SK-MEL-5 (cell line): ENCODE measurements around the gene C9orf152. TPM values are rescaled to one million over a fixed set of nuclear protein-coding genes. Genes with fewer than 3 reads are reported as not detected.
"Not testable (repeated sequence)": the region's sequence is repeated elsewhere in the genome, so short reads cannot be mapped to it uniquely, and the experiment has no call there.

ENCODE experiments used
- DNase-seq: peaks from one replicate; pipeline ENCODE4 v3.0.0-alpha.2; 2016; ENCODE audit warnings: low read depth, low spot score
- in situ Hi-C: cut with HindIII; loops from 2 replicates; pipeline ENCODE4 v1.10.0; 2016; ENCODE audit warnings: low sequenced_read_pairs, high pct_unique_total_duplicates, low pct_unique_long_range_greater_than_20kb
- total RNA-seq: library from RNA; depleted of rRNA; stranded (reverse); fragments of >200 nt; shearing (Covaris generic); gene quantifications from 2 replicates; pipeline ENCODE4 v1.2.3, GENCODE V29; 2014

The C9orf152 gene
- total RNA-seq, 1 experiment from 2014 or later: not detected

DNA sequence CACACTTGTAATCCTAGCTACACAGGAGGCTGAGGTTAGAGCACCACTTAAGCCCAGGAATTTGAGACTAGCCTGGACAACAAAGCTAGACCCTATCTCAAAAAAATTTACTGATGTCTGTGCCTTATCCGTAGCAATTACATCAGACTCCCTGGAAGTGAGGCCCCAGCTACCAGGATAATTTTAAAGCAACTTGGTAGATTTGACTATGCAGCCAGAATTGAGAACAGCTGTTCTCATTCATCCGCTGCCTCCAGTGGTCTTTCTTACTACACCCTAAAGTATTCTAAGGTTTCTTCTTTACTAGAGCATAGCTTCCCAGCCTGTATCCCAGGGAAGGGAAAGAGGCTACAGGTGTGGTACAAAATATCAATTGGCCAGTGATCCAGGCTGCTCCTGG lies 20.4 kb upstream of the C9orf152 start:
- in situ Hi-C loops: no loop called here
- no peak for DNase-seq

DNA sequence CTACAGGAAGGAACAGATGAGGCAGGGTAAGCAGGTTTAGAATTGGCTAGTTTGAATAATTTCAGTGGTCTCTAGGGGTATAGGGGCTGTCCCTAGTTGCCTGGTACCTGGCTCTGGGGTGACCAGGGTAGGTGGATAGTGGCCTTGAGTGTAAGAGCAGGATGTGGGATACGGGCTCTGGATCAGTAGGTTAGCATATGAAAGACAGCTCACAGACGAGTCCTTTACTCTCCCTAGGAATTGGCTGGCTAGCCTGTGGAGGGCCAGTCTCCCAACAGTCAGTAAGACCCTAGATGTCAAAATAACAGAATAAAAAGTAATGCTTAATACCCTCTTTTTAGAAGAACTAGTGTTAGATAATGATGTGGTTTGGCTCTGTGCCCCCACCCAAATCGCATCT lies 16.6 kb upstream of the C9orf152 start:
- in situ Hi-C loops: no loop called here
- no peak for DNase-seq

DNA sequence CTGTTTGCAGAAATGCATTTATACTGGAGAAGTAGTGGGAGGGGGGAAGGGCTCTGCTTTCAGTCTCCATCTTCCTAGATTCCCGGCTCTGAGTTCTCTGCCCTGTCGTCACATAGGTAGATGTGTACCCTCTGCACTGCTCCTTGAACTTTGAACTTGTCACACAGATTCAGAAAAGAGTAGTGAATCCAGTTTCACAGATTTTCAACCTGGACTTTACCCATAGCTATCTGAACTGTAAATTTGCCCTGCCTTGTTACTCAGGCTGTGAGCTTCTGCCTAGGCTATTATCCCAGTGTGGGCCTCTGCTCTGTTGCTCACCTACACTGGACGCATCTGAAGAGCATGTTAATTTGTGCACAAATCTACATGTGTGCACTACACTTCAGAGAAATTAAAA lies 12.8 kb upstream of the C9orf152 start:
- in situ Hi-C loops: no loop called here

DNA sequence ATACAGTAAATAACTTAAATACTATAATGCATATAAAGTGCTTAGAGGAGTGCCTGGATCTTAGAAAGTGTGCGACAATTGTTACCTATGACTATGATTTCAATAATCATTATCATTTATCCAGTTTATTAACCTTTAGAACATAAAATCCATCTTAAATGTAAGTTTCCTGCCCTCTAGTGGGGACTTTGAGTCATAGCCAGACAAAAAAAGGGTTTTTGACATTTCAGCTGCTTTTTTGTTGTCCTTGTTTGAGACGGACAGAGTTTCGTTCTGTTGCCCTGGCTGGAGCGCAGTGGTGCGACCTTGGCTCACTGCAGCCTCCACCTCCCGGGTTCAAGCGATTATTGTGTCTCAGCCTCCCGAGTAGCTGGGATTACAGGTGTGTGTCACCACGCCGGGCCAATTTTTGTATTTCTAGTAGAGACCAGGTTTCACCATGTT lies 9.7 kb upstream of the C9orf152 start:
- DNase-seq: peak; percentile 72
- in situ Hi-C loops: no loop called here

More for the DNA sequence above, 12.8 kb upstream of the C9orf152 start:
- no peak for DNase-seq

DNA sequence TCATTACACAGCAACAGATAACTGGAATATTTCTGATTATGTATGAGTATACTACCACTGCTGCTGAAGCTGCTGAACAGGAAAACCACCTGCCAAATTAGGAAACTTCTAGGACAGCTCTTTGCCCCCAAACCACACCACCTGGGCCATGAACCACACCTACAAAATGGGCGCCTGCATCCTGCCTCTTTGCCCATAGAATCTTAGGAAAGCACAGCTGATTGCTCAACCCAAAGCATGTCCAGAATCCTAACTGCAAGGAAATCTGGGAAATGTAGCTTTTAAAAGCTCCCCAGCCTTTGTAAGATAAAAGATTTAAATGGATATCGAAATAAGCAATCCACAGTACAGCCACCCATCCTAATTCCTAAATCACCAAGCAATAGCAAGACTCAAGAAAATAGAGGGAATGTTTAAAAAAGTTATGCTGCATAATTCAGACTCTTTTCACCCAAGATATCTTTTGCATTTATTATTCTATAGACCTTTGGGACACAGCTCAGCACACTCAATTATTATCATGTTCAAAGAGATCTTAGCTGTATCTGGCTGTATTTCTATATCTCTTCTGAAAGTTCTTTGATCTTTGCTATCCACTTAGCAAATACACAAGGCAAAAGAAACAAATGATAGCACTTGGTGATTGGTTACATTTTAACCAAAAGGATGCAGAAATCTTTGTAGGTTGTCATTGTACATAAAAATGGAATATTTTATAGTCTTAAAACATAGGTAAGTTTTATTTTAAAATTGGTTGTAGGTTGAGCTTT lies 6.8 kb upstream of the C9orf152 start:
- no peak for DNase-seq
- in situ Hi-C loops: no loop called here

DNA sequence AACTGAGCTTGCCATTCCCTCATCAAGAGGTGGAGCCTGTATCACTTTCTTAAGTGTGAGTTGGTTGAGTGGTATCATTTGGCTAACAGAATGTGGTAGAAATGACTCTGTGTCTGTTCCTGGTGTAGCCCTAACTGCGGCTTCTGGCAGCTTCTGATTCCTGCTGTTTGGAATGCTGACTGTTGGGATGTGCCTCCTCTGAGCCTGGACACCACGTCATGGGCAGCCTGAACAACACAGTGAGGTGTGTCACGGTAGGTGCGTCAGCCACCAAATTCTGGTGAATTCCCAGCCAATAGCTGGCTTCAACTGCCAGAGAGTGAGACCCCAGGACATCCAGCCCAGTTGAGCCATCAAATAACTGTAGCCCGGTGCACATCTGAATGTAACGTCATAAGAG lies 6.1 kb upstream of the C9orf152 start:
- DNase-seq: no peak
- in situ Hi-C loops: no loop called here

DNA sequence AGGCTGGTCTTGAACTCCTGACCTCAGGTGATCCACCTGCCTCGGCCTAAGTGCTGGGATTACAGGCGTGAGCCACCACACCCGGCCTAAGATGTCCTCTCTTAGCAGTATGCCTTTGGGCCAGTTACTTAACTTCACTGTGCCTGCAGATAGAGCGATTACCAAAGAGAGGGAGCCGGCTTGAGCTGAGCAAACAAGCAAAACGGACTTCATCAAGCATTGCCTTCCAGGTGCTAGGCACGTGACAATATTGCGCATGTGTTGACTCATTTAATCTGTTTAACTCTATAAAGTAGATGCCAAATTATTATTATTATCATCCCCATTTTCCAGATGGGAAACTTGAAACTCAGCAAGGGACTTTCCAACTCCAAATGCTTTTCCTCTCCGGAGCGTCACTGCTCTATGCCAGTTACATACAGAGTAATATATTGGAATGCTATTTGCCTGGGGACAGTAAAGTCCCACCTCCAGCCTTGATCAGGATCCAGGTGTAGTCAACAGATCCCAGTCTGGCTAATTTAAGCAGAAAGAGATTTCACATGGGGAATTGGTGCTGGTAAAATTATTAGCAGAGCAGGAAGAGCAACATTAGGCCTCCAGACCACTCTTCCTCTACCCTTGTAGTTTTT lies 5.6 kb upstream of the C9orf152 start:
- in situ Hi-C loops: no loop called here
- DNase-seq: no peak

DNA sequence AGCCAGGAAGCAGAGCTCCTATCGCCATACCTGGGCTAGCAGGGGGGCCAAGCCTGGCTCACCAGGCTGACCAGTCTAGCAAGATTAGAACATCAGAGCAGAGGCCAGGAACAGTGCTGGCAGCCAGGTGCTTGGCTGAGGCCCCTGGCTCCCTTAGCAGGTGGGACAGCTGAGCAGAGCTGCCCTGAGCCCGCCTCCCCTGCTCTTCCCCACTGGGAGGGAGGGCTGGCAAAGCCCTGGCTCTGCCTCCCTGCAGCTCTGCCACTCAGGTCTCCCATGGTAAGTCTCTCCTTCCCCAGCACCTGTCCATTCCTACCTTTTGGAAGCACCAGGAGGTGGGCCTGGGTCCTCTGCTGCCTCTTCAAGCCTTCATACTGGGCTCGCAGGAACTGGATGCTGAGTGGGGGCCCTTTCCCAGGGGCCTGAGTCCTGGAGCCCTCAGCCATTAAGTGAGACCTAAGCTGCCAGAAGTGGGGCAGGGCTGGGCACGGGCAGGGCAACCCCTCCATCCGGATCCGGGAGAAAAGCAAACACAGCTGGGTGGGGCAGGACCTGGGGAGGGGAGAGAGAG lies 803 bp downstream of the C9orf152 start:
- DNase-seq: no peak
- in situ Hi-C loops: no loop called here

DNA sequence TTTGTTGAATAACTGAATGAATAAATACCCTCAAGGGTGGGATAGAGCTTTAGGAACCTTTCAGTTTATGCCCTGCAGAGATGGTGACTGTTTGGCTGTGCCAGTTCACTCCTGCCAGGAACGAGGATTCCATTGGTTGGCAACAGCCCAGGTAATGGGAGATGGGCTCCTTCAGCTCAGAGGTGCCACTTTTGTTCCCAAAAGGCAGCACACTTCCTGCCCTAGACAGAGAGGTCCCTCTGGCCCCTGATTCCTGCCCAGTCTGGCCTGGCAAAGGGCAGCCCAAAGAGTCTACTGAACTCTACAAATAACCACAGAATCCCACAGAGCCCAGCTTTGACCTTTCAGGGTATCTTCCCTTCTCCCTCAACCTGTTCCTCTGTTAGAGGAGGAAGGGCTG lies 1.6 kb downstream of the C9orf152 start:
- in situ Hi-C loops: no loop called here

DNA sequence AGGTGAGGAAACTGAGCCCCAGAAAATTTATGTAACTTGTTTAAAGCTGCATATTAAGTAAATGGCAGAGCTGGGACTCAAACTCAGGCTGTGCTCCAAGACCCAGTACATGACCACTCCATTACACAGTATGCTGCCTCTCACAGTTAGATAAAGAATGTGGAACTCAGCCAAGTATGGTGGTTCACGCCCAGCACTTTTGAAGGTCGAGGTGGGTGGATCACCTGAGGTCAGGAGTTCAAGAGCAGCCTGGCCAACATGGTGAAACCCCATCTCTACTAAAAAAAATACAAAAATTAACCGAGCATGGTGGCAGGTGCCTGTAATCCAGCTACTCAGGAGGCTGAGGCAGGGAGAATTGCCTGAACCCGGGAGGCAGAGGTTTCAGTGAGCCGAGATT lies 2.3 kb downstream of the C9orf152 start:
- DNase-seq, in situ Hi-C loops: not testable (repeated sequence)

More for the DNA sequence above, 1.6 kb downstream of the C9orf152 start:
- DNase-seq: no peak

DNA sequence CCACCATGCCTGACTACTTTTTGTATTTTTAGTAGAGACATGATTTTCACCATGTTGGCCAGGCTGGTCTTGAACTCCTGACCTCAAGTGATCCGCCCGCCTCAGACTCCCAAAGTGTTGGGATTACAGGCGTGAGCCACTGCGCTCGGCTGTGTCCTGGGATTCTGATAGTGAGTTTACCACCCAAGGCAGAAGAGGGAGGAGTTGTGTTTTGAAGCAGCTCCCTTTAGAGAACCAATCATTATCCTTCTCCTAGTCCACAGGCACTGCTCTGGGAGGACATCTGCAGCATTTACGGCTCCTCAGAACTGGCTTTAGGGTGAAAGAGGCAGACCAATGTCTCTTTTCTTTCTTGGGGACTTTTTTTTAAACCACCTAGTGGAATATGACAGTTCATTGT lies 5.7 kb downstream of the C9orf152 start:
- no peak for DNase-seq
- in situ Hi-C loops: no loop called here

DNA sequence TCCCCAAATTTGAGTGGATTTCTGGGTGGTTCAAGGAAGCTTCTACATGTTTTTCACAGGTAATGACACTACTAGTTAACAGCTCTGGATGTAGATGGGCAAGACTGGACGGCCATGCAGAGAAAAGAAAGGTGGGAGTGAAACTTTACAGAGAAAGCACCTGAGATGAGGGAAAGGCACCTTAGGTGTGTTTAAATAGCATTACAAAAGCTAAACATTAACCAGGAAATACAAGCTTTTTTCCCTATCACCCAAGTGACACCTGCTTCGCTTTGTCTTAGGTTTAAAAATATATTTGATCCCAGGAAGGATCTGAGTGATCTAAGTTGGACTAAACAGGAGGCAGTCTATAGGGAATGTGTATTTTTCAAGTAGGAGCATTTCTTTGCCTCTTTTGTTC lies 8.3 kb downstream of the C9orf152 start:
- DNase-seq: no peak
- in situ Hi-C loops: no loop called here

DNA sequence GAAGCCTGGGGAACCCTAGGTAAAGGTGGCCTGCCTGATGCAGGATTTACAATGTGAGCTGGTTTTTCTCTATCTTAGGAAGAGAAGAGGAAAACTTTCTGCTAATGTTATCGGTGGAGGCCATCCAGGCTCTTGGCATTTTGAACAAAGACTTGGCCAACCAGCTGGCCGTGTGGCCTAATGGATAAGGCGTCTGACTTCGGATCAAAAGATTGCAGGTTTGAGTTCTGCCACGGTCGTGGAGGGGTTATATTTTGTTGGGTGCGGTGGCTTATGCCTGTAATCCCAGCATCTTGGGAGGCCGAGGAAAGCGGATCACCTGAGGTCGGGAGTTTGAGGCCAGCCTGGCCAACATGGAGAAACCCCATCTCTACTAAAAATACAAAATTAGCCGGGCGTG lies 9.6 kb downstream of the C9orf152 start:
- no peak for DNase-seq
- in situ Hi-C loops: no loop called here

DNA sequence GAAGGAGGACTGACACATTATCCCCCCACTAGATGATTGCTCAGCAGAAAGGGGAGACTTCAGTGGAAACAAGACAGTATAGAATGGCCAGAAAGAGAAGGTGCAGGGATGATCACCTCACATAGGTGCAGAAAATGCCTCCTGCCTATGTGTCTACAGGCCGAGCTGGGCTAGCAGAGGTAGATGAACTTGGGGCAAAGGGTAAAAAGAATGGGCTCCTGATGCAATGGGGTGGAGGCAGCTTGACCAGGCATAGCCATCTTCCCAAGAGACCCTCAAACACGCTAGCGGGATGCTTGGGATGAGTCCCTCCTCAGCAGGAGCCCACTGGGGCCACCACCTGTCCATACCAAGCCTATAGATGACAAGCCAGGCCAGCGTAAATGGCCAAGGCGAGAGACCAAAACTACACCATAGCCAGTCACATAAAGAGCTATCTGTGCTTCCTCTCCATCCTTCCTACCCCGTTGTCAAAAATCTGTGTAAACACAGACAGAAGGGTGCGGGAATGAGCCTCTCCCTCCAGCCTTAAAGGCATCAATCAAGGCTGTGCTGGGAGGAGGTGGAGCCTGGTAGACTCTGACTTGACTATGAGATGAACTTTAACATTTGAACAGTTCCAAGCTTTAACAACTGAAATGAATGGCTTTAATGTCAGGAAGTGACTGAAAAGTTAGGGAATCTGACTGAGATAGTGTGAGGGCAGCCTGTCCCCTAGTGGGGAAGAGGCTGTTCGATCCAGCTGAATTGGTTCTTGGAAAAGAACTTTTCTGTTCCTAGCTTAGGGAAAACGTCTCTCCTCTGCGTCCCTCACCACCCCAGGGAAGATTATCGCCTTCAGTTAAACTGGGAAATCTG lies 10.4 kb downstream of the C9orf152 start:
- in situ Hi-C loops: no loop called here
- DNase-seq: no peak

DNA sequence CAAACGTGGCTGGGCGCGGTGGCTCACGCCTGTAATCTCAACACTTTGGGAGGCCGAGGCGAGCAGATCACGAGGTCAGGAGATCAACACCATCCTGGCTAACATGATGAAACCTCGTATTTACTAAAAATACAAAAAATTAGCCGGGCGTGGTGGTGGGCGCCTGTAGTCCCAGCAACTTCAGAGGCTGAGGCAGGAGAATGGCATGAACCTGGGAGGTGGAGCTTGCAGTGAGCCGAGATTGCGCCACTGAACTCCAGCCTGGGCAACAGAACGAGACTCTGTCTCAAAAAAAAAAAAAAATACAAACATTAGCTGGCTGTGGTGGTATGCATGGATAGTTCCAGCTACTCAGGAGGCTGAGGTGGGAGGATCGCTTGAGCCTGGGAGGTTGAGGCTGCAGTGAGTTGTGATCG lies 11.9 kb downstream of the C9orf152 start:
- in situ Hi-C loops, DNase-seq: not testable (repeated sequence)

DNA sequence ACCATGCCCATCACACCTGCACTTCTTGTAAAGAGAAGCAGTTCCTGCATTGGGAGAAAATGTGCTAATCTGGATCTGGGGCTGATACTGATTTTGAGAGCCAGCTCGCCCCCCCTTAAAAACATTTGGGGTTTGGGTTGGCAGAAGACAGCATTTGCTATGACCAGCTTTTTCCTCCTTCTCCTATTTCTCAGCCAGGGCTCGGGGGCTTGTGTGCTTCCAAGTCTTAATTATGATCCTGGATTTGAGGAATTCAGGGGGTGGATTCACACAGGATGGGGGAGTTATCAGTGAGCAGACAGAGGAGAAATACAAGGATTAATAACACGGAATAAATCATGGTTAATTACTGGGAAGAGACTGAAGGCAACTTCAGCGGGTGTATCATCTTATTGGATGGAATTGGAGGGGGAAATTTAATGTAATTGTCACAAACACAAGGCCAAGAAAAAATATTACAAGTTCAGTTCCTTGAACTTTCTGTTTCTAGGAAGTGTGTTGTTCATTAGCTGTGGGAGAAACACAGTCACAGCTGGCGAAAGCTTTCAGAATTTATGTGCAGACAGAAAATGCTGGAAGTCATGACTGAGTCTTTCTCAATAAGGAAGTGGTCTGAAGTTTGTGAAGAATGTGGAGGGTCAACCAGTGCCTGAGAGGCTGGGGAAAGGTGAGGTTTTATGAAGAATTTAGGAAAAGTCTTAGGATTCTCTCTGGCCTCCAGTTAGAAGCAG lies 15.3 kb downstream of the C9orf152 start:
- no peak for DNase-seq
- in situ Hi-C loops: no loop called here

DNA sequence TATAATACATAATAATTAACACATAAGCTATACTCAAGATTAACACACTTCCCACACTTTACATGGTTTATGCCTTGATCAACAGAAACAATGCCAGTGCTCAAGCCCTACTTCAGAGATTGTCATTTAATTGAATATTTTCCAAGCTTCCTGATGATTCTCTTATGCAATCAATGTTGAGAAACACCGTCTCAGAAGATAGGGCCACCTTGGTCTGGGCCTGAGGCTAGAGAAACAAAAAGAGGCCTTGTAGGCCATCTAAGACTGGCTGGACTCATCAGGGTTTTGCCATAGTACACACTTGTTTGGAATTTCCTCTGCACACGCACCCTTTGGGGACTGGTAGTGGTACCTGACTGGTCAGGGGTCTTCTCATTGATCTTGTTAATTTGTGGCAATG lies 16.3 kb downstream of the C9orf152 start:
- peak; percentile 41 for DNase-seq

More for the DNA sequence above, 16.3 kb downstream of the C9orf152 start:
- in situ Hi-C loops: no loop called here
